HCT116 (cell line): Measurements from ENCODE around the gene FAT1.

ENCODE experiments used
- CEBPB ChIP-seq: IDR thresholded peaks from 2 replicates; pipeline ENCODE4 v1.6.1; 2012; ENCODE audit warnings: low read depth
- ELF1 ChIP-seq: IDR thresholded peaks from 2 replicates; pipeline ENCODE4 v1.6.1; 2012; ENCODE audit warnings: low read depth, borderline replicate concordance
- EZH2 ChIP-seq: fragments of 200-600 bp; sonication (generic); IDR thresholded peaks from 2 replicates; pipeline ENCODE4 v1.6.1; 2017; ENCODE audit warnings: antibody characterized with exemption, mixed run types
- FOSL1 ChIP-seq: IDR thresholded peaks from 2 replicates; pipeline ENCODE4 v1.6.1; 2012; ENCODE audit warnings: low read depth
- POLR2A ChIP-seq: IDR thresholded peaks from 2 replicates; pipeline ENCODE4 v1.7.0; 2011; ENCODE audit warnings: borderline replicate concordance; ENCODE audit not compliant: insufficient read depth, insufficient read length; ENCODE audit errors: extremely low read depth
- POLR2AphosphoS5 ChIP-seq: IDR thresholded peaks from 2 replicates; pipeline ENCODE4 v1.6.1; 2011; ENCODE audit warnings: mild to moderate bottlenecking, low read depth, low read length, moderate library complexity
- REST ChIP-seq: IDR thresholded peaks from 2 replicates; pipeline ENCODE4 v1.6.1; 2012; ENCODE audit warnings: low read depth
- SRF ChIP-seq: IDR thresholded peaks from 2 replicates; pipeline ENCODE4 v1.6.1; 2012; ENCODE audit warnings: low read depth
- TF ChIP-seq, protein P1 (sequence below), 3 experiments: fragments of 200-600 bp in 1 of 3; sonication (generic) in 1 of 3; IDR thresholded peaks in 2 of 3; conservative IDR thresholded peaks in 1 of 3; 2 replicates each; pipeline ENCODE4 v1.5.1; 2012 to 2017; ENCODE audit warnings: low read depth in 2 of 3, low read length in 2 of 3, antibody characterized with exemption in 1 of 3, borderline replicate concordance in 1 of 3, control low read depth in 1 of 3, mild to moderate bottlenecking in 1 of 3, mixed read lengths in 1 of 3, mixed run types in 1 of 3, moderate library complexity in 1 of 3; ENCODE audit not compliant: insufficient read depth in 1 of 3
- TF ChIP-seq, protein P2 (sequence below): IDR thresholded peaks from 2 replicates; pipeline ENCODE4 v1.6.1; 2012
- TF ChIP-seq, protein P3 (sequence below): IDR thresholded peaks from 2 replicates; pipeline ENCODE4 v1.6.1; 2011; ENCODE audit warnings: mild to moderate bottlenecking, low read length, moderate library complexity; ENCODE audit not compliant: insufficient replicate concordance; ENCODE audit errors: extremely low read depth

DNA sequence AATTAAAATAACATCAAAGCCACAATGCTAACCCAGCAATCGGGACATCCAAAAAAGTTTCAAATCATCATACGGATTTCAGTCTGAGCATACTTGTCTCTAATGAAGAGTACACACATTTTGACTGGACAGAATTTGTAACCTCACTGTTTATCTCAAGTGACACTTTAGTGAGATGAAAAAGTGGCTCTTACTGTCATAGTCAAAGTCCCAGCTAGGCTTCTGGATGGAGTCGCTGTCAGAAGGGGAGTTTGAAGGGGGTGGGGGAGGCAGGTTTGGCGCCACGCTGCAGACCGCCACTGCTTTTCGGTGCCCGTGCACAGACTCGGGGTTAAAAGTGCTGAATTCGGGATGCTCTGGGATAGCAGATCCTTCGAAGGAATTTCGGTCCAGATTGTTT lies 127.3 kb downstream of the FAT1 start:
- TF ChIP-seq, protein P1, sequence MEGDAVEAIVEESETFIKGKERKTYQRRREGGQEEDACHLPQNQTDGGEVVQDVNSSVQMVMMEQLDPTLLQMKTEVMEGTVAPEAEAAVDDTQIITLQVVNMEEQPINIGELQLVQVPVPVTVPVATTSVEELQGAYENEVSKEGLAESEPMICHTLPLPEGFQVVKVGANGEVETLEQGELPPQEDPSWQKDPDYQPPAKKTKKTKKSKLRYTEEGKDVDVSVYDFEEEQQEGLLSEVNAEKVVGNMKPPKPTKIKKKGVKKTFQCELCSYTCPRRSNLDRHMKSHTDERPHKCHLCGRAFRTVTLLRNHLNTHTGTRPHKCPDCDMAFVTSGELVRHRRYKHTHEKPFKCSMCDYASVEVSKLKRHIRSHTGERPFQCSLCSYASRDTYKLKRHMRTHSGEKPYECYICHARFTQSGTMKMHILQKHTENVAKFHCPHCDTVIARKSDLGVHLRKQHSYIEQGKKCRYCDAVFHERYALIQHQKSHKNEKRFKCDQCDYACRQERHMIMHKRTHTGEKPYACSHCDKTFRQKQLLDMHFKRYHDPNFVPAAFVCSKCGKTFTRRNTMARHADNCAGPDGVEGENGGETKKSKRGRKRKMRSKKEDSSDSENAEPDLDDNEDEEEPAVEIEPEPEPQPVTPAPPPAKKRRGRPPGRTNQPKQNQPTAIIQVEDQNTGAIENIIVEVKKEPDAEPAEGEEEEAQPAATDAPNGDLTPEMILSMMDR (IDR thresholded peaks at IDR 0.05 in 2 of 3, conservative IDR thresholded peaks at IDR 0.05 in 1 of 3; ENCODE audit: borderline replicate concordance in 1 of 3, insufficient read depth in 1 of 3, low read depth in 2 of 3, low read length in 2 of 3), result no peak
- TF ChIP-seq, protein P2, sequence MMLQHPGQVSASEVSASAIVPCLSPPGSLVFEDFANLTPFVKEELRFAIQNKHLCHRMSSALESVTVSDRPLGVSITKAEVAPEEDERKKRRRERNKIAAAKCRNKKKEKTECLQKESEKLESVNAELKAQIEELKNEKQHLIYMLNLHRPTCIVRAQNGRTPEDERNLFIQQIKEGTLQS, result no peak
- TF ChIP-seq EZH2 (no peak), REST (no peak), POLR2A (no peak), CEBPB (no peak), SRF (no peak), ELF1 (no peak), FOSL1 (no peak), POLR2AphosphoS5 (no peak; the same call in 1 of the 2 replicates)
- TF ChIP-seq, protein P3, sequence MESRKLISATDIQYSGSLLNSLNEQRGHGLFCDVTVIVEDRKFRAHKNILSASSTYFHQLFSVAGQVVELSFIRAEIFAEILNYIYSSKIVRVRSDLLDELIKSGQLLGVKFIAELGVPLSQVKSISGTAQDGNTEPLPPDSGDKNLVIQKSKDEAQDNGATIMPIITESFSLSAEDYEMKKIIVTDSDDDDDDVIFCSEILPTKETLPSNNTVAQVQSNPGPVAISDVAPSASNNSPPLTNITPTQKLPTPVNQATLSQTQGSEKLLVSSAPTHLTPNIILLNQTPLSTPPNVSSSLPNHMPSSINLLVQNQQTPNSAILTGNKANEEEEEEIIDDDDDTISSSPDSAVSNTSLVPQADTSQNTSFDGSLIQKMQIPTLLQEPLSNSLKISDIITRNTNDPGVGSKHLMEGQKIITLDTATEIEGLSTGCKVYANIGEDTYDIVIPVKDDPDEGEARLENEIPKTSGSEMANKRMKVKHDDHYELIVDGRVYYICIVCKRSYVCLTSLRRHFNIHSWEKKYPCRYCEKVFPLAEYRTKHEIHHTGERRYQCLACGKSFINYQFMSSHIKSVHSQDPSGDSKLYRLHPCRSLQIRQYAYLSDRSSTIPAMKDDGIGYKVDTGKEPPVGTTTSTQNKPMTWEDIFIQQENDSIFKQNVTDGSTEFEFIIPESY, result no peak
